PC-3 (cell line): Measurements from ENCODE around the gene IL11RA.

Experiments
- EZH2 ChIP-seq: fragments of 300-600 bp; sonication (generic); IDR thresholded peaks from one replicate; pipeline ENCODE4 v1.6.1; 2017; ENCODE audit warnings: antibody characterized with exemption, mild to moderate bottlenecking, low read length; ENCODE audit not compliant: unreplicated experiment
- EZH2phosphoT487 ChIP-seq: fragments of 300-600 bp; sonication (generic); IDR thresholded peaks from 2 replicates; pipeline ENCODE4 v1.6.1; 2018; ENCODE audit warnings: mild to moderate bottlenecking, antibody characterized with exemption, low read length, borderline replicate concordance
- TF ChIP-seq, protein P1 (sequence below): fragments of 300-600 bp; sonication (generic); conservative IDR thresholded peaks from 2 replicates; pipeline ENCODE4 v1.5.1; 2017; ENCODE audit warnings: antibody characterized with exemption, low read depth, mild to moderate bottlenecking, low read length

DNA sequence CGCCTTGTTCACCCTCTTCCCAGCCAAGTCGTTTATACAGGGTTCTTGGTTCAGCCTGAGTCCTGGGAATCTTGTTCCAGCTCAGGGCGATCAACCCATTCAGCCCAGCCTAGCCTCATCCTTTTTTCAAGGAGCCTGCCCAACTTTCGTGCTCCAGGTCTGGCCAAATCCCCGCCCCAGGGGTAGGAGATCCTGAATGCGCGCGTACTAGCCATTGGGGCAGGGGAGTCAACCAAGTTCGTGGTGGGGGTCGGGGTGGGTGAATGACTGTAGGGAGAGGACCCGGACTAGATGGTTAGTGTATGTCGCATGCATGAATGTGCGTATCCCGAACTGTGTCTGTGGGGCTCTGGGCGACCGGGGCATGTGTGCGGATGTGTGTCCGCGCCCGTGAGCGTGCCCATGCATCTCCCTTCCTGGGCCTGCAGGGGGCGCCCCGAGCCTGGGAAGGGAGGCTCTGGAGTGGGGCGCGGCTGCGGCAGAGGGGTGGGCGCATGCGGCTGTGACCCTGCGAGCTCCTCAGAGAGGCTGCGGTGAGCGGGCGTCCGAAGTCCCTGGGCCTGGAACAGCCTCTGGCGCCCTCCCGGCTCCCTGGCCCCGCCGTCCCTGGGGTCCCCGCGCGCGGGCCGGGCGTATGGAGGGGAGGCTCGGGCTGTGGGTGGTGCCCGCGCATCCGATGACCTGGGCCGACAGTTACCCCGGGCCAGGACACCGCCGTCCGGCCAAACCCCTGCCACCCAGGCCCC is 49.2 kb downstream of the IL11RA start:
- TF ChIP-seq, protein P1, sequence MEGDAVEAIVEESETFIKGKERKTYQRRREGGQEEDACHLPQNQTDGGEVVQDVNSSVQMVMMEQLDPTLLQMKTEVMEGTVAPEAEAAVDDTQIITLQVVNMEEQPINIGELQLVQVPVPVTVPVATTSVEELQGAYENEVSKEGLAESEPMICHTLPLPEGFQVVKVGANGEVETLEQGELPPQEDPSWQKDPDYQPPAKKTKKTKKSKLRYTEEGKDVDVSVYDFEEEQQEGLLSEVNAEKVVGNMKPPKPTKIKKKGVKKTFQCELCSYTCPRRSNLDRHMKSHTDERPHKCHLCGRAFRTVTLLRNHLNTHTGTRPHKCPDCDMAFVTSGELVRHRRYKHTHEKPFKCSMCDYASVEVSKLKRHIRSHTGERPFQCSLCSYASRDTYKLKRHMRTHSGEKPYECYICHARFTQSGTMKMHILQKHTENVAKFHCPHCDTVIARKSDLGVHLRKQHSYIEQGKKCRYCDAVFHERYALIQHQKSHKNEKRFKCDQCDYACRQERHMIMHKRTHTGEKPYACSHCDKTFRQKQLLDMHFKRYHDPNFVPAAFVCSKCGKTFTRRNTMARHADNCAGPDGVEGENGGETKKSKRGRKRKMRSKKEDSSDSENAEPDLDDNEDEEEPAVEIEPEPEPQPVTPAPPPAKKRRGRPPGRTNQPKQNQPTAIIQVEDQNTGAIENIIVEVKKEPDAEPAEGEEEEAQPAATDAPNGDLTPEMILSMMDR: peak; percentile 78
- TF ChIP-seq EZH2 (no peak), EZH2phosphoT487 (no peak)
